D721Med (cell line): ENCODE measurements around the gene ADARB2.
"Not testable (repeated sequence)": the region's sequence is repeated elsewhere in the genome, so short reads cannot be mapped to it uniquely, and the experiment has no call there.

Experiments used
- DNase-seq: peaks from one replicate; pipeline ENCODE4 v3.0.0; 2011; ENCODE audit warnings: low spot score; ENCODE audit not compliant: insufficient read length
- FAIRE-seq: peaks from 2 replicates; lab custom pipeline; 2011; peaks lifted over from hg19 to GRCh38; lab: Jason Lieb, UNC
- CTCF ChIP-seq: IDR thresholded peaks from 2 replicates; pipeline ENCODE4 v1.5.1; 2012; ENCODE audit warnings: mild to moderate bottlenecking, control low read depth; ENCODE audit not compliant: insufficient read depth; ENCODE audit errors: missing control alignments

The ADARB2 gene

GRCh38 chr10:1624240-1624639 lies 113.1 kb downstream of the ADARB2 start:
- no peak for FAIRE-seq
- TF ChIP-seq CTCF: no peak
- DNase-seq: no peak

GRCh38 chr10:1620803-1621202 lies 116.5 kb downstream of the ADARB2 start:
- TF ChIP-seq CTCF: no peak
- DNase-seq (no peak), FAIRE-seq (no peak)

GRCh38 chr10:1617376-1618317 lies 119.7 kb downstream of the ADARB2 start:
- not testable (repeated sequence) for DNase-seq, FAIRE-seq

- not testable (repeated sequence) for DNase-seq, FAIRE-seq
These were observed 120.6 kb downstream of the ADARB2 start for GRCh38 chr10:1616701-1617100.

GRCh38 chr10:1615186-1615954 lies 122.0 kb downstream of the ADARB2 start:
- FAIRE-seq (no peak), DNase-seq (no peak)
- TF ChIP-seq CTCF: no peak

GRCh38 chr10:1613511-1613910 lies 123.8 kb downstream of the ADARB2 start:
- no peak for FAIRE-seq
- DNase-seq: no peak
- TF ChIP-seq CTCF: no peak

GRCh38 chr10:1612908-1613307 lies 124.4 kb downstream of the ADARB2 start:
- FAIRE-seq (no peak), DNase-seq (no peak)
- no peak for TF ChIP-seq CTCF
